Islet precursor cell (in vitro differentiated cells): ENCODE data around the gene INPP5D.

Experiments used
- DNase-seq: peaks from one replicate; pipeline ENCODE4 v3.0.0-alpha.2; 2018

Gene INPP5D

GRCh38 chr2:233079953-233080835, 20.1 kb downstream of the INPP5D start:
- DNase-seq: peak; percentile 37

- DNase-seq: peak; percentile 35
Observed at GRCh38 chr2:233080836-233081229, 20.7 kb downstream of the INPP5D start.

GRCh38 chr2:233081232-233081730, 21.1 kb downstream of the INPP5D start:
- DNase-seq: peak; percentile 32

GRCh38 chr2:233081731-233082221, 21.6 kb downstream of the INPP5D start:
- peak; percentile 38 for DNase-seq

DNA sequence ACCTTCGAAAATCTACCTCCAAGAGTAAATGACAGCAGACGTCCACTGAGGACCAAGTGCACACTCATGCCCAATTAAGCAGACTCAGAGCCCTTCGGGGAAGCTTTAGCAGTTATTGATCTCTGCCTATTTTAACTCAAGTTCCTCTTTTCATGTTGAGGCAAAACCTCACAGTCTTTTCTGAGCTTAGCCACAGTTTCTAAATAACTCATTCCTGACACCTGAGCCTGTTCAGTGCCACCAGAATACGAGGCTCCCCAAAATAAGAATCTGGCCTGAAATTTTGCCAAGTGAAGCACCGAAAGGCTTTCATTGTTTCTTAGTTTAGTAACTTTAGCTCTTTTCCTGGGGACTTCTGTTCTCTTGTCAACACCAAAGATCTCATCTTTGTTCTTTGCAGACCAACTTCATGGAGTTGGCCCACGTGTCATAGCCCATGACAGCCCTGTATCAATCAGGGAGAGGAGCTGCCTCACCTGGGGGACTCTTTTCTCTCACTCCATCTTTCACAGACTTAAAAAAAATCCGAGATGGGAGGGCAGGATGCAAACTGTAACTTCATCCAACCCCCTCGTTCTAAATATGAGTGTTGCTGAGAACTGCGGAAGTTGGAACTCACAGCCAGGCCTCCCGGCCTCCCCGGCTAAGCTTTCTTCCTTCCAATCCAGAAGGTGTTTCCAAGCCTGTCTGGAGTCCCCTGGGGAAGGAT, 22.2 kb downstream of the INPP5D start:
- DNase-seq: peak; percentile 7

DNA sequence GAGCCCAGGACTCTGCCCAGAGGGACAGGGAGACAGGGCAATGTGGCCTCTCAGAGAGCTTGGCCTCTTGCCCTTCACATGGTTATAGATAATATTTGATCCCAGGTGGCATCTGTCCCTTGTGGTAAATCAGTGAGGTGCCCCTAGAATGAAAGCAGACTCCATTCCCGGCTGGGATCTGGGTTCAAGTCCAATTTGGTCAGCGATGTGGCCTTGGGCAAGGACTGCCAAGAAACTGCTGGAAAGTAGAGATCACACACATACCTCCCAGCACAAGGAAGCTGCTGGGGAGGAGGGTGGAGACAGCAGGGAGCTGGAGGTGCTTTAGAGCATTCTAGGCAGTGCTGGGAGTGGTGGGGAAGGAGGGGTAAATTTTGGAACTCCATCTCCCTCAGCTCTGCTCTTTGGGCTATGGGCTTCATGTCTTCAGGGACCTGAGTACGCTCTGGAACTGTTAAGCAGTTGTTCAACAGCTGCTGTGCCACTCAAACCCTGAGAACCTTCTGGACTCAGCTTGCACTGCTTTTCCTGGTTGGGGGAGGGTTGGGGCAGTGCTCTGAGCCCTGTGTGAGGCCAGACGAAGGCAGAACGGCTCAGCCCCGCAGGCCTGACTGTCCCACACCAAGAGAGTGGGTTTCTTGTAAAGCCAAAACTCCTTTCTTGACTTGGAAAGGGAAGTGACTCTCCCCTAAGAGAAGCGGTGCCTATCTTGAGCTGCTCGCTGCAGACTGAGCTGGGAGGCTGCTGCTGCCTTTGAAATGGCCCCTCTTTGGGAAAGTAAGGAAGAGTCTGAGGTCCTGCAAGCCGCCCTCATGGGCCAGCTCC, 23.0 kb downstream of the INPP5D start:
- peak; percentile 49 for DNase-seq

DNA sequence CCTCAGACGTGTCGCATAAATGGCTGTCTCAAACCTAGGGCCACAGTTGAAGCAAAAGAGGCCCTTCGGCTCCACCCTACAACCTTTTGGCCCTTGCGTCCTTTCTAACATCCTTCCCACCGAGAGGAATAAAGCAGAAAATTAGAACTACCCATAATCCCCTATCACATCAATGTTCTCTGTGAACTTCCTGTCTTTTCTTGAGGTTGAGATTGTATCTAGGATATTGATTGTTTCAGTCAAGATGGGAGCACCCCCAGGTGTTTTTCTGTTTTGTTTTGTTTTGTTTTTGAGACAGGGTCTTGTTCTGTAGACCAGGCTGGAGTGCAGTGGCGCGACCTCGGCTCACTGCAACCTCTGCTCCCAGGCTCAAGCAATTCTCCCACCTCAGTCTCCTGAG, 23.6 kb downstream of the INPP5D start:
- no peak for DNase-seq

- peak; percentile 35 for DNase-seq
Observed at GRCh38 chr2:233084488-233084887, 24.3 kb downstream of the INPP5D start.

- no peak for DNase-seq
Observed at GRCh38 chr2:233085037-233085838, 25.1 kb downstream of the INPP5D start.

DNA sequence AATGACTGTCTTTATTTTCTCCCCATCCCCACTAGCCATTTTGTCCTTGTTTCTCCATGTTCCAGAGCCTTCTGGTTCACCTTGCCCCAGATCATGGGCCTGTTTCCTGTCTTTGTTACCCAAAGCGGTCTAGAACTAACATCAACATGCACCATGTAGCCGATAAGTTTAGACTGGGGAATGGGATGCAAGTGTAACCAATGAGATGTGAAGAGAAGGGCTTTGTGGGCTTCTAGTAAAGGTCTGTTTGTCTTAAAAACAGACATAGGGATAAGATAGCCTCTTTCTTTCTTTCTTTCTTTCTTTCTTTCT, 25.7 kb downstream of the INPP5D start:
- DNase-seq: peak; percentile 12

- peak; percentile 11 for DNase-seq
Observed at GRCh38 chr2:233087713-233088112, 27.6 kb downstream of the INPP5D start.

DNA sequence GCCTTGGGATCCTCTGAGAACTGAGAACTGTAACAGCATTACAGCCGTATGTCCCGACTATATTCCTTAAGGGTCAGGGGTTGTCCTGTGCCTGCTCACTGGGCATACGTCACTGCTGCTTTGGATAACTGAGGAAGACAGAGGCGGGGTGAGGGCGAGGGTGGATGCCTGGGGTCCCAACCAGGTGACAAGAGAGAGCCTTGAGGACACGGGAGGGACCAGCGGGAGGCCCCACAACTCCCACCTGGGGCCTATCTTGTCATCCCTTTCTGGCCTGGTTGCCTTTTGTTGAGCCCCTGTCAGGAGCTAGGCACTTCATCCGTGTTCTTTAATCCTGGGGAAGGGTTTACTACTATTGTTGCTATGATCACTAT, 28.8 kb downstream of the INPP5D start:
- peak; percentile 17 for DNase-seq

- peak; percentile 41 for DNase-seq
Observed at GRCh38 chr2:233089851-233090250, 29.7 kb downstream of the INPP5D start.

- peak; percentile 26 for DNase-seq
Observed at GRCh38 chr2:233090879-233091278, 30.7 kb downstream of the INPP5D start.

DNA sequence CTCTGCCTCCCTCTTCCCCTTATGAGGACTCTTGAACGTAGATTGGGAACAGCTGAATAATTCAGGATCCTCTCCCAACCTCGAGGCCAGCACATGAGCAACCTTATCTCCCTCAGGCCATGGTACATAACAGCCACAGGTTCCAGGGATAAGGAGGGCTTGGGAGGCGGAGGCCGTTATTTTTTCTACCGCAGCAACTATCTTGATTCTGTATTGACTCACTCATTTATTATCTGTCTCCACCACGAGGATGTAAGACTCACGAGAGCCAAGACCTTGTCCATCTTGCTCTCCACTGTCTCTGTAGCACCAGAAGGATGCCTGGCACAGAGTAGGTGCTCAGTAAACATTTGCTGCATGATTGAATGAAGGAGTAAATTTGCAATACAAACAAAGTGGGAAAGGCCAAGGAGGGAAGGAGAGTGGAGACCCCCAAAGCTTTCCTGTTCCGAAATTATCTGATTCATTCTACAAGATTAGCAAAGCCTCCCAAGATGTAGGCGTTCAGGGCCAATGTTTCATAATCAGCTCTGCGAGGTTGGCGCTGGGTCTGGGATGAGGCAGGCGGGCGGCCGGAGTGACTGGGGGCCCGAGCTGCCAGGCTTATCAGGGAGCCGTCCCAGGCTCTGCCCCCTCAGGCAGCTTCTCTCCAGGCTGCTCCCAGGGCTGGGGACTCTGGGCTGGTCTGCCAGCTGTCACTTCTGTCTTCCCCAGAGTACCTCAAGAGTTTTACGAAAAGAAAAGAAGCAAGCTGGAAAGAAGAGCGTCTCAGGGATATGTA, 31.6 kb downstream of the INPP5D start:
- DNase-seq: peak; percentile 38

- DNase-seq: peak; percentile 18
Observed at GRCh38 chr2:233092432-233093165, 32.5 kb downstream of the INPP5D start.

DNA sequence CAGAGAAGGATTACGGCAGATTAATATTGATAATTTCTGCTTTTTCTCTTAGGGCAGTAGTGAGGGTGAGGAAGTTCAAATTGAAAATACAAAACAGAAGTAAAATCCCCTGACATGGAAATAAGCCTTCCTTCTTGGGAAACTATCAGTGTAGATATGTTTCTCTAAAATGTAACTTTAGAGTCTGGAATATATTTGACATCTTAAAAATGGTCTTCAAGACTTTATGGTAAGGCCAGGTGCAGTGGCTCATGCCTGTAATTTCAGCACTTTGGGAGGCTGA, 33.0 kb downstream of the INPP5D start:
- DNase-seq: no peak

GRCh38 chr2:233093721-233094120, 33.6 kb downstream of the INPP5D start:
- peak; percentile 18 for DNase-seq

DNA sequence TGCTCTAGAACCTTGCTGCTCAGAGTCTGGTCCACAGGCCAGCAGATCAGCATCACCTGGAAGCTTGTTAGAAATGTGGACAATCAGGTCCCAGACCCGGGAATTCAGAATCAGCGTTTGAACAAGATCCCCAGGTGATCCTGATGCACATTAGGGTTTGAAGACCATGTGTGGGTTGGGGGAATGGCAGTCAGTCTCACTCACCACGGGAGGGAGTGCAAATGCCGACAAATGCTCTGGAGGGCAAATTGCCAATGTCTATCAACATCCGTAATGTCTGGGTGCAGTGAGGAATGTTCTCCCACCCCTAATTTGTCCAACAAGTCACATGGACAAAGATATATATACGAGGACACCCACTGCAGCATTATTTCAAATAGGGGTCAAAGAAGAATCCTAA, 34.5 kb downstream of the INPP5D start:
- peak; percentile 4 for DNase-seq

GRCh38 chr2:233096006-233096405, 35.9 kb downstream of the INPP5D start:
- peak; percentile 4 for DNase-seq

DNA sequence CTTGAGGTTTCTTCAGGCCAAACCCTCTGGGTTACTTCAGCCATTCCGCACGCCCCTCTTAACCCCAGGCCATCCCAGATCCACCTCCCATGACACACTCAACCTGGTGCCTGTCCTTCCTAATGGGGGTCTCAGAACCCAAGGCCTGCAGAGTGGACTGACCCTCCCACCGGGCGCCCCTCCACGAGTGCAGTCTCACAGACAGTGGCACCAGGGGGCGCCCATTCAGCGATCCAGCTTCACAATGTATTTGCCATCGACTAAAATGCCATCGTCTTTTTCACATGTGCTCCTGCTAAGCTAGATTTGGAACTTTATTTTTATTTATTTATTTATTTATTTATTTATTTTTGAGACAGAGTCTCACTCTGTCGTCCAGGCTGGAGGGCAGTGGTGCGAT, 38.5 kb downstream of the INPP5D start:
- DNase-seq: peak; percentile 52
